ENCODE measurements around the gene PLEK2.
"Not testable (repeated sequence)": the region's sequence is repeated elsewhere in the genome, so short reads cannot be mapped to it uniquely, and the experiment has no call there.

PLEK2 gene

GRCh38 chr14:67411820-67412421, at the start of gene PLEK2:
Gene PLEK2 (minus strand): TSS chr14:67412165. CDS start chr14:67412059, 106 bp downstream.
- no peak for DNase-seq

- no peak for DNase-seq
These were observed 49.5 kb upstream of the PLEK2 start for GRCh38 chr14:67461341-67461985.

GRCh38 chr14:67459336-67459735, 47.4 kb upstream of the PLEK2 start:
- DNase-seq, result no peak

- no peak for DNase-seq
These were observed 45.8 kb upstream of the PLEK2 start for GRCh38 chr14:67457782-67458181.

- no peak for DNase-seq
These were observed 44.8 kb upstream of the PLEK2 start for GRCh38 chr14:67456732-67457131.

- DNase-seq, result no peak
These were observed 41.8 kb upstream of the PLEK2 start for GRCh38 chr14:67453575-67454300.

GRCh38 chr14:67451667-67452066, 39.7 kb upstream of the PLEK2 start:
- DNase-seq, result not testable (repeated sequence)

- DNase-seq, result no peak
These were observed 37.1 kb upstream of the PLEK2 start for GRCh38 chr14:67449096-67449495.

- no peak for DNase-seq
These were observed 35.0 kb upstream of the PLEK2 start for GRCh38 chr14:67447033-67447381.

- no peak for DNase-seq
These were observed 34.5 kb upstream of the PLEK2 start for GRCh38 chr14:67446371-67447032.

GRCh38 chr14:67444395-67444794, 32.4 kb upstream of the PLEK2 start:
- no peak for DNase-seq

GRCh38 chr14:67442139-67442906, 30.4 kb upstream of the PLEK2 start:
- no peak for DNase-seq

GRCh38 chr14:67441672-67442071, 29.7 kb upstream of the PLEK2 start:
- DNase-seq, result no peak

- DNase-seq, result no peak
These were observed 29.3 kb upstream of the PLEK2 start for GRCh38 chr14:67441256-67441655.

GRCh38 chr14:67440513-67440912, 28.5 kb upstream of the PLEK2 start:
- no peak for DNase-seq

GRCh38 chr14:67438969-67439368, 27.0 kb upstream of the PLEK2 start:
- DNase-seq, result no peak

- no peak for DNase-seq
These were observed 24.3 kb upstream of the PLEK2 start for GRCh38 chr14:67436006-67436866.

GRCh38 chr14:67435603-67436002, 23.6 kb upstream of the PLEK2 start:
- no peak for DNase-seq

- DNase-seq, result no peak
These were observed 20.1 kb upstream of the PLEK2 start for GRCh38 chr14:67432050-67432564.

- no peak for DNase-seq
These were observed 17.7 kb upstream of the PLEK2 start for GRCh38 chr14:67429510-67430205.

- DNase-seq, result no peak
These were observed 16.6 kb upstream of the PLEK2 start for GRCh38 chr14:67428501-67429031.
